Activated CD4-positive, alpha-beta T cell treated with anti-CD3 and anti-CD28 coated beads for 4 hours (primary cell): ENCODE measurements around the gene CCDC188.

Experiments
- DNase-seq, 2 donors: peaks; one replicate each; pipeline ENCODE4 v3.0.0-alpha.2; 2020

The CCDC188 gene

DNA sequence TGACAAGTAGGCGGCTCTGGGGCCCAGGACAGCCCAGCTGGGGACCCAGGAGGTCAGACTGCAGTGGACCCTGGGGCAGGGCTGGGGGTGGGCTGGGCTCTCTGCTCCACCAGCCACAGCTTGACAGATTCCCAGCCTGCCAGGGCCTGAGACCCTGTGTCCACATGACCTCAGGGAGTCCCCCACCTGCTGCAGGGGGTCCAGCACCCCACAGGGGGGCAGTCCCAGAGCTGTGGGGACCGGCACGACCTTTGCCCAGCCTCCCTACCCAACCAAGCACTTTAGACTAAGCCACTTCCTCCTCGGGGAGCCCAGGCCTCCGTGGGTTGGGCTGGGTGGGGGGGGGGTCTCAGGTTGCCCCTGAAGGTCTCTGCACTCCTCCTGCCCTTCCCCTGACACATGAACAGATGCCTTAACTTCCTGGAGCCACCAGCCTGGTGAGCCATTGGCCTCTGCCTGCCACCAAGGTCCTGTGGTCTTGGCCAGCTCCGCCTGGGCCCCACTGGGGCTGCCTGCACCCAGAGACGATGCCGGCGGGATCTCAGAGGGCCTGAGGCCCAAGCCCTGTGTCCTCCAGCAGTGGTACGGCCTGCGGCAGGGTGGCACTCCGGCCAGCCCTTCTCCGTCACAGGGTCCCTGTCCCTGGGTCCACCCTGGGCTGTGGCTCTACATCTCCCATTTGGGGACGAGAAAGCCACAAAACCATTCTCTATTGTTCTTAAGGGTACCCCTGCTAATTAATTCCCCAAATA is 3.4 kb downstream of the CCDC188 start:
- no peak for DNase-seq

GRCh38 chr22:20146777-20147176 is 4.1 kb downstream of the CCDC188 start:
- no peak for DNase-seq

DNA sequence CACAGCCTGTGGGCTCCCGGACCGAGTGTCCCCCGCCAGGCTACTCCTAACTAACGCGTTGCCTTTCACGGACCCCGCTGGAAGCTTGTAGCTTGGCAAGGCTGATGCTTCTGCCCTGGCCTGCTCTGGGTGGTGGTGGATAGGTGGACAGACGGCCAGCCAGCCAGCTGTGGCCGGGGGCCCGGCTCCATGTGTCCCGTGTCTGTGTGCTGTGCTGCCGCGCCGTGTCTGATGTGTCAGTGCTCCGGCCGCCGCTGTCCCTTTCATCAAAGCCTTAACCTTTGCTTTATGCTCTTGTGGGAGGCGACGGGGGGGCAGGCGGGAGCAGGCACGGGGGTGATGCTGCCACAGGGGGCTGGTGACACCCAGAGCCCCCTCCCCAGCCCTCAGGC is 5.0 kb downstream of the CCDC188 start:
- no peak for DNase-seq

GRCh38 chr22:20145206-20145831 is 5.5 kb downstream of the CCDC188 start:
- DNase-seq = no peak

GRCh38 chr22:20143883-20144665 is 6.8 kb downstream of the CCDC188 start:
- no peak for DNase-seq

DNA sequence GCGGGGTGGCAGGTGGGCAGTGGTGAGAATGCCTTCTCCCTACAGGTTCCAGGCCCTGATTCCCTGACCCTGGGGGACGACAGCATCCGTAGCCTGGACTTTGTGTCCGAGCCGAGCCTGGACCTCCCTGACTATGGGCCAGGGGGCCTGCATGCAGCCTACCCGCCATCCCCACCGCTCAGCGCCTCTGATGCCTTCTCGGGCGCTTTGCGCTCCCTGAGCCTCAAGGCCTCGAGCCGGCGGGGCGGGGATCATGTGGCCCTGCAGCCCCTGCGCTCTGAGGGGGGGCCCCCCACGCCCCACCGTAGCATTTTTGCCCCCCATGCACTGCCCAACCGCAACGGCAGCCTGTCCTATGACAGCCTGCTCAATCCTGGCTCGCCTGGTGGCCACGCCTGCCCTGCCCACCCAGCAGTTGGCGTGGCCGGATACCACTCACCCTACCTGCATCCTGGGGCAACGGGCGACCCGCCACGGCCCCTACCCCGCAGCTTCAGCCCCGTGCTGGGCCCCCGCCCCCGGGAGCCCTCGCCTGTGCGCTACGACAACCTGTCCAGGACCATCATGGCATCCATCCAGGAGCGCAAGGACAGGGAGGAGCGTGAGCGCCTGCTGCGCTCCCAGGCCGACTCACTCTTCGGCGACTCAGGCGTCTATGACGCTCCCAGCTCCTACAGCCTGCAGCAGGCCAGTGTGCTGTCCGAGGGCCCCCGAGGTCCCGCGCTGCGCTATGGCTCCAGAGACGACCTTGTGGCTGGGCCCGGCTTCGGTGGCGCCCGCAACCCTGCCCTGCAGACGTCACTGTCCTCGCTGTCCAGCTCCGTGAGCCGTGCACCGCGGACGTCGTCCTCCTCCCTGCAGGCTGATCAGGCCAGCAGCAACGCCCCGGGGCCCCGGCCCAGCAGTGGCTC is 7.9 kb downstream of the CCDC188 start:
- no peak for DNase-seq

- no peak for DNase-seq
Measured at GRCh38 chr22:20141186-20142077, 9.4 kb downstream of the CCDC188 start.

GRCh38 chr22:20140521-20140964 is 10.3 kb downstream of the CCDC188 start:
- no peak for DNase-seq

DNA sequence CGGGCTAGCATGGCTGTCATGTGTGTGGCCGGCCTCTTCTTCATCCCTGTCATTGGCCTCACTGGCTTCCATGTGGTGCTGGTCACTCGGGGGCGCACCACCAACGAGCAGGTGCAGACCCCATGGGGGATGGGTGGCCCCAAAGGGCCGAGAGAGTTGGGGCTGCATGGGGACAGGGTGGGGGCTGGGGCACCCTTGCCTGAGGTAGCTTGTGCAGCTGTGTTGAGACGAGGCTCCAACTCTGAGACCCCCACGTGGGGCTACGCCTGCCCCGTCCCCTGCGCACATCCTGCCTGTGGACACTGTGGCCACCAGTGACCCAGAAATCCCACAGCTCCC is 10.8 kb downstream of the CCDC188 start:
- no peak for DNase-seq

DNA sequence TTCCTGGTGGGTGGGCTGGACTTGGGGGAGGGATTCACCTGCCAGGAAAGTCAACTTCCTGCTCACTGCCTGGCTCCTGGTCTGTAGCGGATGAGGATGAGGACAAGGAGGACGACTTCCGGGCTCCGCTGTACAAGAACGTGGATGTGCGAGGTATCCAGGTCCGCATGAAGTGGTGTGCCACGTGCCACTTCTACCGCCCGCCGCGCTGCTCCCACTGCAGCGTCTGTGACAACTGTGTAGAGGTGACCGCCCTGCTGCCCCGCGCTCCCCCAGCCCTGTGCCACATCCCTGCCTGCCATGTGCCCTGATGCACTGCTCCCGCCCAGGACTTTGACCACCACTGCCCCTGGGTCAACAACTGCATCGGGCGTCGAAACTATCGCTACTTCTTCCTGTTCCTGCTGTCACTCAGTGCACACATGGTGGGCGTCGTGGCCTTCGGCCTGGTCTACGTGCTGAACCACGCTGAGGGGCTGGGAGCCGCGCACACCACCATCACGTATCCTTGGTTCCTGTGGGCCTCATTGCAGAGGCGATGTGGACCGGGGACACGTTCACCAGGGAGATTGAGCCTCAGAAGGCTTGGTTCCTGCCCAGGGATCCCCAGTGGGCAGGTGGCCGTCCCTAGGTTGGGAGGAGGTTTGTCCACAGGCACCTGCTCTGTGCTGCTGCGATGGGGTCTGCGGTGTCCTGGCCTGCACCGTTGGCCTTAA is 11.3 kb downstream of the CCDC188 start:
- DNase-seq = no peak

- DNase-seq = no peak
Measured at GRCh38 chr22:20138868-20139267, 12.0 kb downstream of the CCDC188 start.

GRCh38 chr22:20138417-20138738 is 12.5 kb downstream of the CCDC188 start:
- no peak for DNase-seq

DNA sequence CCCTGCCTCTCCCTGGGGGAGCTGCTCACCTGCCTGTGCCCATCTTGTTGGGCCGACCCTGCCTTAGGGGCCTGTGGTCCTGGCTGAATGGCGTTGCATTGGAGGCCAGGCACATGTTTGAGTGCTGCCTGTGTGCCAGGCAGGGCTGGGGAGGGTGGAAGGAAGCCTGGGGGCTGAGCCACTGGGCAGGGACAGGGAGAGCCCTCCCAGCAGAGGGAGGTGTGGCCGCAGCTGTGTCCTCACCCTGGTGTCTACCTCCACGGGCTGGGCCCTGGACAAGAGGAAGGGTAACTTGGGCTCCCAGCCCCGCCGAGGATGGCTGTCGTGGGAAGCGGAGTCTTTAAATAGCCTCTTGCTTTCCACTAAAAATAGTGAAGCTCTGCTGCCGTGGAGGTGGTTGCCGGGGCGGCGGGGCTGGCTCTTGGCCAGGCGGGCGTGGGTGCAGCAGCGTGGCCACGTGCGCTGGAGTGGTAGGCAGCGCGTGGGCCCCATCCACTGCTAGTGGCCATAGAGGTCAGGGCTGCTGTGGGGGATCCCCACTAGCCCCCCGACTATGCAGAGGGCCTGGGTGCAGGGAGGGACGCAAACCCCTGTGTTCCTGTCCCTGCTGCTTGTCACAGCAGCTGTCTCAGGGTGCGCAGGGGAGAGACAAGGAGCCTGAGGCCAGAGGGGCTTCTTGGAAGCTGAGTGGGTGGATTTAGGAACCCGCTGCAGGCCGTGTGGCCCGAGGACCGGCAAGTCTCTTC is 13.0 kb downstream of the CCDC188 start:
- DNase-seq = no peak

DNA sequence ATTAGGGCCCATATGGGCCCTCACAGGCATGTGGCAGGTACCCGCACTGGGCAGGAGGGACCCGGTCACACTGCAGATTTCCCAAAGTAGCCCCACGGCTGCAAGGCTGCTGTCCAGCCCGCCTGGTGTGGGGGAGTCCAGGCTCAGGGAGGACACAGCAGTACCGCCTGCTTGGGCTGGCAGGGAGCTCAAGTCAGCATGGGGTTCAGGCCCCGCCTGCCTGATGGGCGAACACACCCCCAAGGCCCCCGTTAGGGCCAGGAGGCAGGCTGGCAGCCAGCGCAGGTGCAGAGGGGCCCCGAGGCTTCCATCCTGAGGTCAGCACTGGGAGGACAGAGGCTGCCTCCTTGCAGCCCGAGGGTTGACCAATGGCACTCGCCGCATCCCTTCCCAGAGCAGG is 13.7 kb downstream of the CCDC188 start:
- no peak for DNase-seq

DNA sequence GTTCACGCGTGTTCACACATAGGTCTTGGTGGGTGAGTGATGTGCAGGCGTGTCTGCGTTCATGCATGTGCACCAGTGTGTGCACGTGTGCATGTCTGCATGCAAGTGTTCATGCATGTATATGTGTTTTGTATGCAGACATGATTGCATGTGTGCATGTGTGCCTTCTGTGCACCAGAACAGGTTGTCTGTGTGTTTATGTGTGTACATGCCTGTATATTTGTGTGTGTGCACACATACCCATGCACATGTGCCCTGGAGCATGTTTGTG is 14.3 kb downstream of the CCDC188 start:
- no peak for DNase-seq

DNA sequence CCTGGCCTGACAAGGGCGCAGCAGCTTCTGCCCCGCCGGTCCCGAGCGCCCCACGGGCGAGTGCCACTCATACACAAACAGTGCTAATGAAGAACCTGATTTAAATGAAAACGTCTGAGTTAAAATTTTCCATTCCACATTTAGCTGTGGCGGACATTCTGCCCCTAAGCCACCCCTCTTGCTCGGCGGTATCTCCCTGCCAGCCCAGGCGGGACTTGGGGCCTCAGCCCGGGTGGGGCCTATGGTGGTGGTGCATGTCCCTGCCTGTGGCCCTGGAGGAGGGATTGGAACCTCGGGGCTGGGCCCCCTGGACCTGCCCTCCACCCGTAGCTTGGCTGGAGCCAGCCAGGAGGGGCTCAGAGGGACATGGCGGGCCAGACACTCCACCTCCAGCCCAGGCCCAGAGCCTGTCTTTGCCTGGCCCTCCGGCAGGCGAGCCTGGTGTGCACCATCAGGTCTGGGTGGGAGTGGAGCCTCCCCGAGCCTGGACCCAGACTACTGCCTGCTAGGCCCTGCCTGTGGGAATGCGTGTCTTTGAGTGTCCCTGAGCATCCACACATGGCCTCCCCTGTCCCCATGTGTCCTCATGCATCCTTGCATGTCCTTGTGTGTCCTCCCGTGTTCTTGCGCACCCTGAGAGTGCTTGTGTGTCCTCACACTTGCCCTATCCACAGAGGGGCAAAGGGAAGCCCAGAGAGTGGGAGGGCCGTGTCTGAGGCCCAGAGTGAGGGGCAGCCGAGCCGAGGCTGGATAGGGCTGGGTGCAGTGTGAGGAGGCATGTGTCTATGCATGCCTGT is 14.9 kb downstream of the CCDC188 start:
- DNase-seq = no peak

DNA sequence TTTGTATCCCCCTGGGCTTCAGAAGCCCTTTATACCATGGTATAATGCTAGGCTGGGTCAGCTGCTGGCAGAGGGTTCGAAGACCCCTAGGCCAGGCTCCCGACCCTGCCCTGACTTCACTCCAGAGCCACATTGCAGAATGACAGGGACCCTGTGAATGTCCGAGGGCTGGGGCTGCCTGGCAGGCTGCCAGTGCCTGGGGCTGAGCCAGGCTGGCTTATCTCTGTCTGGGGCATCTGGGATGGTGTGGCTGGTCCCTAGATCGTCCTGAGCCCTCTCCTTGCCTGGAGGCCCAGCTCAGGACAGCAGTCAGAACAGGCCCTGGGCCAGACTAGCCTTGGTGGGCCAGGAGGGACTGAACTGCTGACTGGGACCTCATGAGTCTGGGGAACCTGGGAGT is 15.6 kb downstream of the CCDC188 start:
- DNase-seq = no peak

DNA sequence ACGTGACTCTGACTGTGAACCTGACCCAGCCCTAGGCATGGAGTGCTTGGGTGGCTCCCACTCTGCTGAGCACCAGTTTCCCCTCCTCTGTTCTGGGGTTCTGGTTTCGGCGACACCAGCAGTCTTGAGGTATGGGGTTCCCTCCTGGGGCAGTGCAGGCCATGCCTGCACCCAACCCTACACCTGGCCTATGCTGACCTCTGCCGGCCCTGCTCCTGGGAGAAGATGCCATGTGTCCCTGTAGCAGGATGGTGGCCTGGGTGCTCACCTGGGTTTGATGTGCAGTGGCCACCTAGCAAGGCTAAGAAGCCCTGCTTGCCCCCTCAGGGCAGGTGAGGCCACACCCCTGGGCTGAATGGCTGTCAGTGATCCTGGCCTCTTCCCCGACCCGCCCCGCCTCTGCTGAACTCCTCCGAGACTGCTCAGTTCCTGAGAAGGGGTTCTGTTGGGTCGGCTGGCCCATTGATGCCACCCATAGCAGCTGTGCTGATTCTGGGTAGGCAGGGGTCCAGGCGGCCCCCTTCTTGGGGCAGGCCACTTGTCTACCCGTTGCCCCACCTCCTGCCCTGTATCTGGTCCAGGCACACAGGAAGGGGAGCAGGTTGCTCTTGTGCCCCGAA is 16.8 kb downstream of the CCDC188 start:
- DNase-seq = no peak

DNA sequence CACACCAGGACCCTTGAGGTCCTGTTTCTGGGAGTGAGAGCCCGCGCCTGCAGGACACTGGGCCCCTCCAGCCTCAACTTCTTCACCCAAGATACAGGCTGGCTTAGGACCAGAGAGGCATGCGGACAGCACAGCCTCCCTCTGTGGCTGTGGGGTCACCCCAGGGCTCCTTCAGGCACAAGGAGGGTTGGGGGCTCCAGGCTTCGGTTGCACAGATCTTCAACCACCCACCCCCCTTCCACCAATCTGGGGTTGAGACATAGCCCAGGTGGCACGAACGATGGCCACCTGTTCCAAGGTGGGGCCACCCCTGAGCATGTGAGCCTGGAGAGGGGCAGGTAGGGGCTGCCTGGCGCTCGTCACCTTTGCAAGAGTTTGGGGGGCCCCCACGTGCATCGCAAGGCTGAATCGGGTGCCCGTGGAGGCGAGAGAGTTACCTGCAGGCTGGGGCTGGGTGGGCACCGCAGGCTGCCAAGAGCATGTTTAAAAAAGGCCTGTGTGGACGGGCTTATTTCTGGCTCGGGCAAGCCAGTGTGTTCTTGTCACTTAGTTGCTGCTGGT is 18.1 kb downstream of the CCDC188 start:
- no peak for DNase-seq
